Adrenal gland (tissue), 12 donors: Measurements from ENCODE around the gene AQP2. TPM values are rescaled to one million over a fixed set of nuclear protein-coding genes. Genes with fewer than 3 reads are reported as not detected.

ENCODE experiments used
- DNase-seq, 7 donors: peaks; one replicate each; pipeline ENCODE4 v3.0.0-alpha.2; 2019 to 2020
- H3K27ac ChIP-seq, 5 donors: fragments of 200-600 bp; sonication (generic) in 4 of 5; 1 replicate in 3 of 5; 2 replicates in 2 of 5; pipeline versions ENCODE4 v1.5.1 to v1.8.0; 2016 to 2020; ENCODE audit warnings: mild to moderate bottlenecking in 1 of 5
- H3K27me3 ChIP-seq: fragments of 200-600 bp; 2 replicates; pipeline ENCODE4 v1.8.0; 2021
- H3K36me3 ChIP-seq, 2 donors: fragments of 200-600 bp; replicated peaks in 1 of 2; 1 replicate in 1 of 2; 2 replicates in 1 of 2; pipeline versions ENCODE4 v1.5.1 to v1.8.0; 2018 to 2022
- H3K4me1 ChIP-seq, 2 donors: fragments of 200-600 bp; replicated peaks in 1 of 2; 1 replicate in 1 of 2; 2 replicates in 1 of 2; pipeline versions ENCODE4 v1.5.1 to v1.8.0; 2018 to 2021
- H3K4me3 ChIP-seq, 4 donors: fragments of 200-600 bp; sonication (generic) in 3 of 4; one replicate each; pipeline ENCODE4 v1.5.1; 2016 to 2018
- H3K9me3 ChIP-seq, 3 donors: fragments of 200-600 bp; sonication (generic) in 1 of 3; replicated peaks in 1 of 3; 1 replicate in 2 of 3; 2 replicates in 1 of 3; pipeline versions ENCODE4 v1.5.1 to v1.8.0; 2016 to 2021
- POLR2A ChIP-seq, 2 donors: fragments of 450-650 bp; IDR thresholded peaks; one replicate each; pipeline ENCODE4 v1.6.1; 2017; ENCODE audit warnings: antibody characterized with exemption in 2 of 2, mild to moderate bottlenecking in 2 of 2, moderate library complexity in 1 of 2
- WGBS, 4 donors: extraction: QIAGEN DNeasy Blood & Tissue Kit in 2 of 4; methylation state at CpG; one replicate each; pipeline versions ENCODE4 v1.1.5 to v1.1.7; 2013 to 2017; 5-methylcytosine and 5-hydroxymethylcytosine counted together
- intact Hi-C, 2 donors: fragments of 100-400 bp; cut with DNase I; formaldehyde crosslinking; loops; one replicate each; pipeline versions ENCODE4 v1.14.1 to v1.15.0; 2022 to 2023
- polyA plus RNA-seq, 3 donors: library from polyadenylated mRNA; stranded (reverse); fragments of 200-250 nt in 2 of 3; fragments of 350-450 nt in 1 of 3; fragmentation: Illumina TruSeq in 1 of 3; extraction: RNeasy Lipid Tissue Mini Kit (QIAGEN cat#74804) in 1 of 3; gene quantifications; one replicate each; pipeline ENCODE4 v1.2.3, GENCODE V29; 2013 to 2014
- total RNA-seq, 9 donors: library from RNA; depleted of rRNA in 4 of 9; stranded (reverse); fragments of >200 nt in 4 of 9; fragments of 120-200 nt in 1 of 9; fragmentation: NEBNext Ultra II Directional in 1 of 9; extraction: Animal tissue kit (Norgen Biotek cat#: 25700) in 1 of 9; gene quantifications; one replicate each; pipeline versions ENCODE4 v1.1.0 to v1.2.4, GENCODE V29; 2013 to 2023
- TF ChIP-seq, protein P1 (sequence below), 6 experiments: fragments of 450-650 bp in 4 of 6; fragments of 200-600 bp in 2 of 6; sonication (generic) in 1 of 6; IDR thresholded peaks; 1 replicate in 5 of 6; 2 replicates in 1 of 6; pipeline versions ENCODE4 v1.5.1 to v1.8.0; 2016 to 2021; ENCODE audit warnings: antibody characterized with exemption in 6 of 6, mild to moderate bottlenecking in 2 of 6, moderate library complexity in 1 of 6
- donor health status: healthy with polysubstance abuse.
- donor health status: Bipolar disorder and iron deficiency.
- donor health status: DM: yes; HTN: yes; CAD: no.
- donor health status: DM: no; HTN: no; CAD: no.
- donor health status: DM: no; HTN: no; CAD: no.
- donor health status: DM: yes; HTN: yes; CAD: no.

AQP2 gene
- total and polyA plus RNA-seq, 12 donors = 0.10 to 81.0 (median 2.4) TPM; not detected in 1

DNA sequence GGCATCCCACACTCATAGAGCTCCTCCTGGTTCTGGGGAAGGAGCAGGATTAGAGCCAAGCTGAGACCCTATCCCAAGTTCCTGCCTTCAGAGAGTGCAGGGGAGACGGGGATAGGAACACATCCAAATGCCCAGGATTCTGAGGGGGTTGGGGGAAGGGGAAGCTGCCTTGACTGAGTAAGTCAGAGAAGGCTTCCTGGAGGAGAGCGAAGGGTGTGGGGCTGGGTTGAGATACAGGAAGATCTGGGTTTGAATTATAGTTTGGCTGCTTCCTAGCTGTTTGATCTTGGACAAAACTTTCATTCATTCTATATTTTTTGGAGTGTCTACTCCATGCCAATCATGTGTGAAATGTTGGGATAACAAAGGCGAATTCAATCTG, 8.0 kb upstream of the AQP2 start:
- DNase-seq = no peak
- Histone ChIP-seq H3K36me3 (no peaks in the 10 kb centered on the region), H3K9me3 (no peaks in the 10 kb centered on the region), H3K27ac (no peak overlapping the region), H3K4me3 (no peak overlapping the region), H3K27me3 (no peaks in the 10 kb centered on the region), H3K4me1 (peaks cover 0 to 15% of the 10 kb centered on the region in 2 donors)
- WGBS, 4 donors = 92 to 100% (median 94%) methylated on average over 3 of the region's 3 CpGs
- no peak for TF ChIP-seq POLR2A (IDR thresholded peaks at IDR 0.05)
- intact Hi-C loops = no loop called here

DNA sequence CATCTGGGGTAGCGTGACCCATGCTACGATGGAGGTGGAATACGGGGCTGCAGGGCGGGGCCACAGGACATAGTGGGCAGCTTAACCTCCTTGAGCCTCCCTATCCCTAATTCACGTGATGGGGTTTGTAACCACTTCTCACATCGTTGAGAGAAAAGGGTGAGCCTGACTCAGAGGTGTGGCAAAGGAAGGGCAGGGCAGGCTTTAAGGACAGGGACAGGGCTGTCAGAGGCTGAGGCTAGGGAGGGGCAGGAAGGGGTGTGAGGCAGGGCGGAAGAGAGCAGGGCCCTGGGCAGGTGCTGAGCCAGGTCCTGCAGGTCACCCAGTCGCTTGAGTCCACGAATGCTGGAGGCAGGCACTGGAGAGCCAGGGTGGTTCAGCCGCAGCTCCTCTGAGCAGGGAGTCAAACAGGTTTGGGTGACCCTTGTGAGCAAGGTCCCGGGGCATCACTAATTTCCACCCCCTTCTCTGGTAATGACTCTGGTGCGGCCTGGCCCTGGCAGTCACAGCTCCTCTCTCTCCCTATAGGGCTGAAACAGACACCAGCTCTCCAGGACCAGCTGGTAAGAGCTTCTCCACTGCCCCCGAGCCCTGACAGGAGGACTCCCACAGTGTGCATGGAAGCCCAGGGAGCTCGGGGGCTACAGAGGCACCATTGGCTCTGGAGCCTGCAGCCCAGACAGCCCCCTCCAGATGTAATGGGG, 7.5 kb upstream of the AQP2 start:
- 81 to 89% (median 84%) methylated on average over 11 to 14 of the region's 14 CpGs for WGBS, 4 donors
- DNase-seq = no peak
- Histone ChIP-seq H3K4me1 (peaks cover 0 to 15% of the 10 kb centered on the region in 2 donors), H3K27me3 (no peaks in the 10 kb centered on the region), H3K36me3 (no peaks in the 10 kb centered on the region), H3K27ac (no peak overlapping the region), H3K9me3 (no peaks in the 10 kb centered on the region), H3K4me3 (no peak overlapping the region)
- TF ChIP-seq, protein P1, sequence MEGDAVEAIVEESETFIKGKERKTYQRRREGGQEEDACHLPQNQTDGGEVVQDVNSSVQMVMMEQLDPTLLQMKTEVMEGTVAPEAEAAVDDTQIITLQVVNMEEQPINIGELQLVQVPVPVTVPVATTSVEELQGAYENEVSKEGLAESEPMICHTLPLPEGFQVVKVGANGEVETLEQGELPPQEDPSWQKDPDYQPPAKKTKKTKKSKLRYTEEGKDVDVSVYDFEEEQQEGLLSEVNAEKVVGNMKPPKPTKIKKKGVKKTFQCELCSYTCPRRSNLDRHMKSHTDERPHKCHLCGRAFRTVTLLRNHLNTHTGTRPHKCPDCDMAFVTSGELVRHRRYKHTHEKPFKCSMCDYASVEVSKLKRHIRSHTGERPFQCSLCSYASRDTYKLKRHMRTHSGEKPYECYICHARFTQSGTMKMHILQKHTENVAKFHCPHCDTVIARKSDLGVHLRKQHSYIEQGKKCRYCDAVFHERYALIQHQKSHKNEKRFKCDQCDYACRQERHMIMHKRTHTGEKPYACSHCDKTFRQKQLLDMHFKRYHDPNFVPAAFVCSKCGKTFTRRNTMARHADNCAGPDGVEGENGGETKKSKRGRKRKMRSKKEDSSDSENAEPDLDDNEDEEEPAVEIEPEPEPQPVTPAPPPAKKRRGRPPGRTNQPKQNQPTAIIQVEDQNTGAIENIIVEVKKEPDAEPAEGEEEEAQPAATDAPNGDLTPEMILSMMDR (IDR thresholded peaks at IDR 0.05) = no peak
- no peak for TF ChIP-seq POLR2A (IDR thresholded peaks at IDR 0.05)
- intact Hi-C loops = no loop called here

DNA sequence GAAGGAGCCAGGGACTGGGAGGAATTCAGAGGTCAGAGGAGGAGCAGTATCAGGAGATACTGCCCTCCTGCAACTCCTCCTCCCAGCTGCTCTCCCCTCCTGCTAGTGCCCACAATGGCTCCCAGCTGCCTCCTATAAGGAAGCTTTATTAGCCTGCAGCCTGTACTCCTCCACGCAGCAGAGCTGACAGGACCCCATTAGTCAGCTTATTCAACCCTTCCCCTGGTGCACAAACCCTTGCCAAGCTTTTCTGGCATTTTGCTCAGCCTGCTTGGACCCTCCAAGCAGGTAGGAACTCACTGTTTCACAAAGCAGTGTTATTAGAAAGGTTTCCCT, 6.9 kb upstream of the AQP2 start:
- WGBS, 4 donors = 77 to 100% (median 94%) methylated on average over 1 of the region's 1 CpG
- DNase-seq = no peak
- no peaks in the 10 kb centered on the region for H3K27me3 ChIP-seq
- no peaks in the 10 kb centered on the region for H3K36me3 ChIP-seq
- H3K27ac ChIP-seq = no peak overlapping the region
- TF ChIP-seq POLR2A (IDR thresholded peaks at IDR 0.05) = no peak
- TF ChIP-seq, protein P1 (IDR thresholded peaks at IDR 0.05) = no peak
- H3K4me1 ChIP-seq = peaks cover 0 to 15% of the 10 kb centered on the region in 2 donors
- intact Hi-C loops = no loop called here
- no peak overlapping the region for H3K4me3 ChIP-seq
- H3K9me3 ChIP-seq = no peaks in the 10 kb centered on the region

DNA sequence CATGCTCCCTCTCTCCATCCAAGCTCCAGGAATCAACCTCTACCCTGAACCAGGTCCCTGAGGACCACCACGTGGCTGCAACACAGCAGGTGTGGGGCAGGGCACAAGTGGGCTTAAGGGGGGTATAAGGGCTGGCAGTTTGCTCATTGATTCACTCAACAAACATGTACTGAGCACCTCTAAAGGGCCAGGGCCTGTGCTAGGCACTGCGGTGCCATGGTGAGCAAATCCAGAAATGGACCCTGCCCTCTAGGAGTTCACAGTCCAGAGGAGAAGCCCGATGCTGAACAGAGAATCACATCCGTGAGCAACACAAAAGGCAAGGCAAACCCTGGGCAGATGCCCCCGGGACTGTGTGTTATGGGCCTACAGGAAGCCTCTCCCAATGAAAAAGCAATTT, 6.5 kb upstream of the AQP2 start:
- Histone ChIP-seq H3K36me3 (no peaks in the 10 kb centered on the region), H3K27ac (no peak overlapping the region), H3K9me3 (no peaks in the 10 kb centered on the region), H3K4me3 (no peak overlapping the region), H3K27me3 (no peaks in the 10 kb centered on the region), H3K4me1 (peaks cover 0 to 15% of the 10 kb centered on the region in 2 donors)
- no peak for DNase-seq
- TF ChIP-seq POLR2A (IDR thresholded peaks at IDR 0.05) = no peak
- TF ChIP-seq, protein P1 (IDR thresholded peaks at IDR 0.05) = no peak
- intact Hi-C loops = no loop called here
- WGBS, 4 donors = 90 to 94% (median 92%) methylated on average over 3 to 5 of the region's 5 CpGs

DNA sequence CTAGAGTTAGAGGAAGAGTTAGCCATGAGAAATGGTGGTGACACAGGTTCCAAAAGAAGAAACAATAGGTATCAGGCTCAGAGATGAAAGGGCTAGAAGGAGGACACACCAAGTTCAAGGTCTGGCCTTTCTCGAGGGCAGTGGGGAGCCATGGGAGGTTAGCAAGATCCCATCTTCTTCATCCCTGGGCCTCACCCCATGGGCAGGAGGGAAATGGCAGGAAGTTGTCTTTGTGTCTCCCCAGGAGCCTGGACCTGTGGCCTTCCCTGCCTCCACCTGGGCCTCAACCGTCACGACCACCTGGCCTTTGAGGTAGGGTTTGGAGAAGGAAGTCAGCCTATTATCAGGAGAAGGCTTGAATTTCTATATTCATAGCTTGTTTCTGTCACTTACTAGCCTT, 5.8 kb upstream of the AQP2 start:
- no peak overlapping the region for H3K4me3 ChIP-seq
- peak overlapping the region in 2 of 5 donors; percentile 3 to 81 for H3K27ac ChIP-seq
- WGBS, 4 donors = 76 to 85% (median 81%) methylated on average over 3 of the region's 3 CpGs
- intact Hi-C loops = no loop called here
- TF ChIP-seq POLR2A (IDR thresholded peaks at IDR 0.05) = no peak
- no peaks in the 10 kb centered on the region for H3K27me3 ChIP-seq
- H3K36me3 ChIP-seq = no peaks in the 10 kb centered on the region
- peaks cover 0 to 20% of the 10 kb centered on the region in 2 donors for H3K4me1 ChIP-seq
- H3K9me3 ChIP-seq = no peaks in the 10 kb centered on the region
- no peak for DNase-seq
